WI38 (cell line): ENCODE data around the gene HSD17B12.

Source experiments
- H3K4me3 ChIP-seq: 2 replicates; pipeline ENCODE4 v1.5.1; 2011; ENCODE audit warnings: low read depth, mild to moderate bottlenecking, control low read depth, low read length
- CTCF ChIP-seq: IDR thresholded peaks from 2 replicates; pipeline ENCODE4 v1.5.1; 2012; ENCODE audit warnings: low read depth, mild to moderate bottlenecking, control low read depth, low read length

HSD17B12 gene

DNA sequence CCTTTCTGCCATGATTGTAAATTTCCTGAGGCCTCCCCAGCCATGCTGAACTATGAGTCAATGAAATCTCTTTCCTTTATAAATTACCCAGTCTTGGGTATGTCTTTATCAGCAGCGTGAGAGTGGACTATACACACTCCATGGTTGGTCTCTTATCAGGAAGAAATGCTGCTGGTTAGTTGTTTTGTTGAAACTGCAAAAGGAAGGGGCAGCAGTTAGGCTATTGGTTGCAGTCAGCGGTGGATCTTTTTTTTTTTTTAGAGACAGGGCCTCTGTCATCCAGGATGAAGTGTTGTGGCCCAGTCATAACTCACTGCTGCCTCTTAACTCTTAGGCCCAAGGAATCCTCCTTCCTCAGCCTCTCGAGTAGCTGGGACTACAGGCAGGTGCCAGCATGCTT is 51.7 kb downstream of the HSD17B12 start:
- no peak overlapping the region for H3K4me3 ChIP-seq
- no peak for TF ChIP-seq CTCF

GRCh38 chr11:43734256-43734655 is 53.7 kb downstream of the HSD17B12 start:
- no peak overlapping the region for H3K4me3 ChIP-seq

GRCh38 chr11:43735115-43735514 is 54.6 kb downstream of the HSD17B12 start:
- TF ChIP-seq CTCF, result no peak
- H3K4me3 ChIP-seq, result no peak overlapping the region

More at GRCh38 chr11:43734256-43734655, 53.7 kb downstream of the HSD17B12 start:
- no peak for TF ChIP-seq CTCF

GRCh38 chr11:43735961-43736360 is 55.4 kb downstream of the HSD17B12 start:
- H3K4me3 ChIP-seq, result peak overlapping the region; percentile 6; the same call in 1 of the 2 replicates
- 0 out of 2 replicates have a peak, but pooled peaks have one; percentile 6 for TF ChIP-seq CTCF

- H3K4me3 ChIP-seq, result peak overlapping the region; percentile 6; the same call in 1 of the 2 replicates
- no peak for TF ChIP-seq CTCF
These were observed 56.1 kb downstream of the HSD17B12 start for GRCh38 chr11:43736502-43737200.

- no peak overlapping the region for H3K4me3 ChIP-seq
- no peak for TF ChIP-seq CTCF
These were observed 56.7 kb downstream of the HSD17B12 start for GRCh38 chr11:43737201-43737590.

DNA sequence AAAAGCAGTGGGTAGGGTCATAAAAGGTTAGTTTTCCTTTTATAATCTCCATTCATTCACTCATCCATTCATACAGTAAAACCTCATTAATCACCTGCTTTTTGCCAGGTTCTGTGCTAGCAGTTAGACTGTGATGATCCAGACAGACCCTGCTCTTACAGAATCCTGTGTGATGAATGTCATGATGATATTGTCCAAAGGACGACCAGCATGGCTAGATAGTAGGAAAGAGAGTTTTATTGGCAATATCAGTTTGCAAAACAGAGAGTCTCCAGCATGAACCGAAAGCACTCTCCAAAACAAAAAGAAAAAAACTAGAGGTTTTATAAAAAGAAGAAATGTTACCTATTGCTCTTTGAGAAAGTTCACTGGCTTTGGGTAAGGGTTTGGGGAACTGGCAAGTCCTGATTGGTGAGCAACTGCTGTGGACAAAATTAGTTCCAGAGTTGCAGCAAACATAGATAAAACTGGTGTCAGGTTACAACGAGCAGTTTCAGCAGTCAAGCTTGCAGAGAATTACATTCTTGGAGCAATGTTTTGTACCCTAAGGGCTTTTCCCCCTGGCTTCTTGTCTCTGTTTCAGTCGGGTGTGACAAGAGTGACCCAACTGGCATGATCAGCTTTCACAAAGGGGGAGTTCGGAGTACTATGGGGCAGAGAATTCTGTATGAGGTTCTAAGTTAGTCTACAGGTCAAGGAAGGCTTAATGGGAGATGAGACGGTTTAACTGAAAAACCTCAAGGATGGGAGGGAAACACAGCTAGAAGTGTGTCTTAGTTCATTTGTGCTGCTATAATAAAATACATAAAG is 58.3 kb downstream of the HSD17B12 start:
- no peak overlapping the region for H3K4me3 ChIP-seq

More for the DNA sequence above, 58.3 kb downstream of the HSD17B12 start:
- TF ChIP-seq CTCF, result no peak
